ENCODE measurements around the gene STK25. TPM values are rescaled to one million over a fixed set of nuclear protein-coding genes. Genes with fewer than 3 reads are reported as not detected.
A peak's percentile ranks its signal among the peaks of the same experiment; 100 is the strongest.

The STK25 gene
- total RNA-seq, 4 donors from 2014 or later = 407 to 555 (median 524) TPM

GRCh38 chr2:241550616-241551580, 42.5 kb upstream of the STK25 start:
- H3K4me1 ChIP-seq = peaks cover 8 to 11% of the 10 kb centered on the region in 2 donors
- ATAC-seq = no peak
- H3K9me3 ChIP-seq = no peaks in the 10 kb centered on the region
- intact Hi-C loops (cut with DNase I; ENCODE audit: low total_unique reads) (no loop called here), in situ Hi-C loops (cut with MboI; ENCODE audit: low sequenced_read_pairs in 4 of 4) (no loop called here)
- no peak for DNase-seq
- TF ChIP-seq POLR2A (IDR thresholded peaks at IDR 0.05) (no peak), CTCF (IDR thresholded peaks at IDR 0.05 in 4 of 5, conservative IDR thresholded peaks at IDR 0.05 in 1 of 5) (no peak)
- H3K36me3 ChIP-seq = no peaks in the 10 kb centered on the region
- H3K4me3 ChIP-seq = no peak overlapping the region
- H3K27ac ChIP-seq = no peak overlapping the region
- peaks cover 6 to 9% (median 8%) of the 10 kb centered on the region in 3 donors for H3K27me3 ChIP-seq

- DNase-seq = no peak
- in situ Hi-C loops (cut with MboI; ENCODE audit: low sequenced_read_pairs in 4 of 4) = no loop called here
- ATAC-seq = no peak
These were observed 40.1 kb upstream of the STK25 start for GRCh38 chr2:241548451-241548835.

GRCh38 chr2:241547781-241548450, 39.5 kb upstream of the STK25 start:
- ATAC-seq (no peak), DNase-seq (no peak)
- no peak overlapping the region for H3K27ac ChIP-seq
- in situ Hi-C loops (cut with MboI; ENCODE audit: low sequenced_read_pairs in 4 of 4) = no loop called here
- intact Hi-C loops (cut with DNase I; ENCODE audit: low total_unique reads) = no loop called here
- TF ChIP-seq POLR2A (IDR thresholded peaks at IDR 0.05) (no peak), CTCF (IDR thresholded peaks at IDR 0.05 in 4 of 5, conservative IDR thresholded peaks at IDR 0.05 in 1 of 5) (no peak)
- H3K27me3 ChIP-seq = peaks cover 9 to 17% (median 10%) of the 10 kb centered on the region in 3 donors
- H3K4me3 ChIP-seq = no peak overlapping the region
- H3K9me3 ChIP-seq = no peaks in the 10 kb centered on the region
- H3K4me1 ChIP-seq = peaks cover 8 to 11% of the 10 kb centered on the region in 2 donors
- H3K36me3 ChIP-seq = no peaks in the 10 kb centered on the region

More at GRCh38 chr2:241548451-241548835, 40.1 kb upstream of the STK25 start:
- Histone ChIP-seq H3K27ac (no peak overlapping the region), H3K36me3 (no peaks in the 10 kb centered on the region), H3K4me3 (no peak overlapping the region), H3K27me3 (peaks cover 9 to 17% (median 10%) of the 10 kb centered on the region in 3 donors), H3K9me3 (no peaks in the 10 kb centered on the region), H3K4me1 (peaks cover 8 to 11% of the 10 kb centered on the region in 2 donors)
- TF ChIP-seq POLR2A (IDR thresholded peaks at IDR 0.05) (no peak), CTCF (IDR thresholded peaks at IDR 0.05 in 4 of 5, conservative IDR thresholded peaks at IDR 0.05 in 1 of 5) (no peak)
- intact Hi-C loops (cut with DNase I; ENCODE audit: low total_unique reads) = no loop called here

- Histone ChIP-seq H3K4me1 (peaks cover 8 to 14% of the 10 kb centered on the region in 2 donors), H3K27ac (no peak overlapping the region), H3K36me3 (no peaks in the 10 kb centered on the region), H3K9me3 (no peaks in the 10 kb centered on the region), H3K4me3 (peak overlapping the region in 1 of 4 donors; percentile 4), H3K27me3 (peaks cover 9 to 17% (median 10%) of the 10 kb centered on the region in 3 donors)
- TF ChIP-seq CTCF (IDR thresholded peaks at IDR 0.05 in 4 of 5, conservative IDR thresholded peaks at IDR 0.05 in 1 of 5) = no peak
- TF ChIP-seq POLR2A (IDR thresholded peaks at IDR 0.05) = no peak
- DNase-seq (no peak), ATAC-seq (no peak)
- in situ Hi-C loops (cut with MboI; ENCODE audit: low sequenced_read_pairs in 4 of 4) (no loop called here), intact Hi-C loops (cut with DNase I; ENCODE audit: low total_unique reads) (no loop called here)
These were observed 38.6 kb upstream of the STK25 start for GRCh38 chr2:241546771-241547498.
